Measurements from ENCODE around the gene TEX11.

- TF ChIP-seq, protein P1, sequence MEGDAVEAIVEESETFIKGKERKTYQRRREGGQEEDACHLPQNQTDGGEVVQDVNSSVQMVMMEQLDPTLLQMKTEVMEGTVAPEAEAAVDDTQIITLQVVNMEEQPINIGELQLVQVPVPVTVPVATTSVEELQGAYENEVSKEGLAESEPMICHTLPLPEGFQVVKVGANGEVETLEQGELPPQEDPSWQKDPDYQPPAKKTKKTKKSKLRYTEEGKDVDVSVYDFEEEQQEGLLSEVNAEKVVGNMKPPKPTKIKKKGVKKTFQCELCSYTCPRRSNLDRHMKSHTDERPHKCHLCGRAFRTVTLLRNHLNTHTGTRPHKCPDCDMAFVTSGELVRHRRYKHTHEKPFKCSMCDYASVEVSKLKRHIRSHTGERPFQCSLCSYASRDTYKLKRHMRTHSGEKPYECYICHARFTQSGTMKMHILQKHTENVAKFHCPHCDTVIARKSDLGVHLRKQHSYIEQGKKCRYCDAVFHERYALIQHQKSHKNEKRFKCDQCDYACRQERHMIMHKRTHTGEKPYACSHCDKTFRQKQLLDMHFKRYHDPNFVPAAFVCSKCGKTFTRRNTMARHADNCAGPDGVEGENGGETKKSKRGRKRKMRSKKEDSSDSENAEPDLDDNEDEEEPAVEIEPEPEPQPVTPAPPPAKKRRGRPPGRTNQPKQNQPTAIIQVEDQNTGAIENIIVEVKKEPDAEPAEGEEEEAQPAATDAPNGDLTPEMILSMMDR (IDR thresholded peaks at IDR 0.05) = no peak
- TF ChIP-seq POLR2A (IDR thresholded peaks at IDR 0.05) (no peak), POLR2AphosphoS5 (IDR thresholded peaks at IDR 0.05) (no peak)
Observed at GRCh38 chrX:70485466-70485865, 423.0 kb downstream of the TEX11 start.

Measured in suprapubic skin (tissue), 4 donors.